Esophagus muscularis mucosa (tissue), 3 donors: ENCODE measurements around the gene CFLAR.
"Not testable (repeated sequence)": the region's sequence is repeated elsewhere in the genome, so short reads cannot be mapped to it uniquely, and the experiment has no call there.

Experiments
- POLR2A ChIP-seq: fragments of 450-650 bp; IDR thresholded peaks from one replicate; pipeline ENCODE4 v1.6.1; 2017; ENCODE audit warnings: antibody characterized with exemption, moderate library complexity, mild to moderate bottlenecking, low read depth
- TF ChIP-seq, protein P1 (sequence below), 3 experiments: fragments of 200-600 bp in 2 of 3; fragments of 450-650 bp in 1 of 3; sonication (generic) in 2 of 3; IDR thresholded peaks; one replicate each; pipeline ENCODE4 v1.5.1; 2017 to 2019; ENCODE audit warnings: antibody characterized with exemption in 3 of 3, mild to moderate bottlenecking in 2 of 3, moderate library complexity in 1 of 3

DNA sequence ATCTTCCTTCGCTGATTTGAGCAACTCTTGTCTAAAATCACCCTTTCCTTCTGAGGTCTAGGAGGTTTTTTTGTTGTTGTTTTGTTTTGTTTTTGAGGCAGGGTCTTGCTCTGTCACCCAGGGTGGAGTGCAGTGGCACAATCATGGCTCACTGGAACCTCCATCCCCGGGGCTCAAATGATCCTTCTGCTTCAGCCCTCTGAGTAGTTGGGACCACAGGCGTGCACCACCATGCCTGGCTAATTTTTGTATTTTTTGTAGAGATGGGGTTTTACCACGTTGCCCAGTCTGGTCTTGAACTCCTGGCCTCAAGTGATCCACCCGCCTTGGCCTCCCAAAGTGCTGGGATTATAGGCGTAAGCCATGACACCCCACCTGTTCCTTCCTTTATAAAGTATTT is 68.3 kb downstream of the CFLAR start:
- TF ChIP-seq, protein P1, sequence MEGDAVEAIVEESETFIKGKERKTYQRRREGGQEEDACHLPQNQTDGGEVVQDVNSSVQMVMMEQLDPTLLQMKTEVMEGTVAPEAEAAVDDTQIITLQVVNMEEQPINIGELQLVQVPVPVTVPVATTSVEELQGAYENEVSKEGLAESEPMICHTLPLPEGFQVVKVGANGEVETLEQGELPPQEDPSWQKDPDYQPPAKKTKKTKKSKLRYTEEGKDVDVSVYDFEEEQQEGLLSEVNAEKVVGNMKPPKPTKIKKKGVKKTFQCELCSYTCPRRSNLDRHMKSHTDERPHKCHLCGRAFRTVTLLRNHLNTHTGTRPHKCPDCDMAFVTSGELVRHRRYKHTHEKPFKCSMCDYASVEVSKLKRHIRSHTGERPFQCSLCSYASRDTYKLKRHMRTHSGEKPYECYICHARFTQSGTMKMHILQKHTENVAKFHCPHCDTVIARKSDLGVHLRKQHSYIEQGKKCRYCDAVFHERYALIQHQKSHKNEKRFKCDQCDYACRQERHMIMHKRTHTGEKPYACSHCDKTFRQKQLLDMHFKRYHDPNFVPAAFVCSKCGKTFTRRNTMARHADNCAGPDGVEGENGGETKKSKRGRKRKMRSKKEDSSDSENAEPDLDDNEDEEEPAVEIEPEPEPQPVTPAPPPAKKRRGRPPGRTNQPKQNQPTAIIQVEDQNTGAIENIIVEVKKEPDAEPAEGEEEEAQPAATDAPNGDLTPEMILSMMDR (IDR thresholded peaks at IDR 0.05) = not testable (repeated sequence)
- TF ChIP-seq POLR2A = not testable (repeated sequence)
